BE2C (cell line): ENCODE measurements around the gene PRR19.
"Not testable (repeated sequence)": the region's sequence is repeated elsewhere in the genome, so short reads cannot be mapped to it uniquely, and the experiment has no call there.

Source experiments
- DNase-seq: peaks from one replicate; pipeline ENCODE4 v3.0.0-alpha.2; 2020
- H3K27me3 ChIP-seq: fragments of 250-450 bp; sonication (Bioruptor Pico); 2 replicates; pipeline ENCODE4 v1.5.1; 2020; ENCODE audit warnings: mild to moderate bottlenecking
- H3K36me3 ChIP-seq: fragments of 250-450 bp; sonication (Bioruptor Pico); 2 replicates; pipeline ENCODE4 v1.5.1; 2020; ENCODE audit warnings: mild to moderate bottlenecking
- H3K4me1 ChIP-seq: fragments of 250-450 bp; sonication (Bioruptor Pico); 2 replicates; pipeline ENCODE4 v1.5.1; 2020
- H3K4me3 ChIP-seq: 2 replicates; pipeline ENCODE4 v1.5.1; 2011; ENCODE audit warnings: low read depth, low read length
- H3K9me3 ChIP-seq: fragments of 250-450 bp; sonication (Bioruptor Pico); 2 replicates; pipeline ENCODE4 v1.5.1; 2020
- TF ChIP-seq, protein P1 (sequence below): IDR thresholded peaks from 2 replicates; pipeline ENCODE4 v1.5.1; 2012; ENCODE audit warnings: mild to moderate bottlenecking, low read depth, low read length

The PRR19 gene

DNA sequence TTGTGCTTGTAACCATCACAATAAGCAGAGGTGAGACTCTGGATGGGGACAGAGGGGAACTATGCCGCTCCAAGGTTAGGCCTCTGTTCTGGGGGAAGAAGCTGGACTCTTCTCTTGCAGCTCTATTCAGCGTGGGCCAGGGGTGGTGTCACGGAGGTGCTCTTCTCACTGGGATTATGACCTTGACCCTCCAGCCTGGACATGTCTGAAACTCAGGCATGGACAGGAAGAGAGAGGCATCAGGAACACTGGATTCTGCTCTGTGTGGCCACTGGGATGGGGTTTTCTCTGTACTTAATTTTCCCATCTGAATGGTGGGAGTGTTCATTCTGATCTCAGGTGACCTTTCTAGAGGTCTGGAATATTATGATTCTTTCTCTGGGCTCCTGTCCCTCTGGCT lies 31.1 kb downstream of the PRR19 start:
- Histone ChIP-seq H3K36me3 (peaks cover 13% of the 10 kb centered on the region; the same call in 1 of the 2 replicates), H3K4me1 (no peaks in the 10 kb centered on the region), H3K9me3 (no peaks in the 10 kb centered on the region), H3K4me3 (no peak overlapping the region), H3K27me3 (no peaks in the 10 kb centered on the region)
- DNase-seq: no peak
- TF ChIP-seq, protein P1, sequence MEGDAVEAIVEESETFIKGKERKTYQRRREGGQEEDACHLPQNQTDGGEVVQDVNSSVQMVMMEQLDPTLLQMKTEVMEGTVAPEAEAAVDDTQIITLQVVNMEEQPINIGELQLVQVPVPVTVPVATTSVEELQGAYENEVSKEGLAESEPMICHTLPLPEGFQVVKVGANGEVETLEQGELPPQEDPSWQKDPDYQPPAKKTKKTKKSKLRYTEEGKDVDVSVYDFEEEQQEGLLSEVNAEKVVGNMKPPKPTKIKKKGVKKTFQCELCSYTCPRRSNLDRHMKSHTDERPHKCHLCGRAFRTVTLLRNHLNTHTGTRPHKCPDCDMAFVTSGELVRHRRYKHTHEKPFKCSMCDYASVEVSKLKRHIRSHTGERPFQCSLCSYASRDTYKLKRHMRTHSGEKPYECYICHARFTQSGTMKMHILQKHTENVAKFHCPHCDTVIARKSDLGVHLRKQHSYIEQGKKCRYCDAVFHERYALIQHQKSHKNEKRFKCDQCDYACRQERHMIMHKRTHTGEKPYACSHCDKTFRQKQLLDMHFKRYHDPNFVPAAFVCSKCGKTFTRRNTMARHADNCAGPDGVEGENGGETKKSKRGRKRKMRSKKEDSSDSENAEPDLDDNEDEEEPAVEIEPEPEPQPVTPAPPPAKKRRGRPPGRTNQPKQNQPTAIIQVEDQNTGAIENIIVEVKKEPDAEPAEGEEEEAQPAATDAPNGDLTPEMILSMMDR: no peak

DNA sequence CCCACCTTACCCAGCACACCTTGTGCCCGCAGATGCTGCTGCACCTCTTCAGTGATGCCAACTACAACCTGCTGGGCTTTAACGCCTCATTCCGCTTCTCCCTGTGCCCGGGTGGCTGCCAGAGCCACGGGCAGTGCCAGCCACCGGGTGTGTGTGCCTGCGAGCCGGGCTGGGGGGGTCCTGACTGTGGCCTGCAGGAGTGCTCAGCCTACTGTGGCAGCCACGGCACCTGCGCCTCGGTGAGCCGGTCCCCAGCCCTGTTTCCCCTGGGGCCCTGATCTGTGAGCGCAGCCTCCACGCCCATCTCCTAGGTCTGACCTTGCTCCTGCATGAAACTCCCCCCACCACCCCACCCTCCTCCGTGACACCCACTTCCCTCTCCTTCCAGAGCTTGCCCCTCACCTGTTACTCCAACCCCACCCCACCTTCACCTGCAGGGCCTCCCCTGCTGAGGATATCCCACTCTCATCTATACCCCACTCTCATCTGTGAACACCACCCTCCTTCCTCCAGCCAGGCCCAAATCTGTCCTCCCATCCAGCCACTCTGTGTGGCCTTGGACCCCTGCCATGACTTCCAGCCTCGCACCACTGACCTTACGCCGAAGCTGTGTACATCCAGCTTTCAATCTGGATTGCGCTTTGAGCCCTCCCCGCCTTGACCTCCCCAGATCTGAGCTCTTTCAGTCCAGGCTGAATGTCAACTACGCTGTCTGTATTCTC lies 32.2 kb downstream of the PRR19 start:
- TF ChIP-seq, protein P1: no peak
- Histone ChIP-seq H3K36me3 (peaks cover 16% of the 10 kb centered on the region; the same call in 1 of the 2 replicates), H3K9me3 (no peaks in the 10 kb centered on the region), H3K27me3 (no peaks in the 10 kb centered on the region), H3K4me3 (no peak overlapping the region), H3K4me1 (no peaks in the 10 kb centered on the region)
- DNase-seq: no peak

DNA sequence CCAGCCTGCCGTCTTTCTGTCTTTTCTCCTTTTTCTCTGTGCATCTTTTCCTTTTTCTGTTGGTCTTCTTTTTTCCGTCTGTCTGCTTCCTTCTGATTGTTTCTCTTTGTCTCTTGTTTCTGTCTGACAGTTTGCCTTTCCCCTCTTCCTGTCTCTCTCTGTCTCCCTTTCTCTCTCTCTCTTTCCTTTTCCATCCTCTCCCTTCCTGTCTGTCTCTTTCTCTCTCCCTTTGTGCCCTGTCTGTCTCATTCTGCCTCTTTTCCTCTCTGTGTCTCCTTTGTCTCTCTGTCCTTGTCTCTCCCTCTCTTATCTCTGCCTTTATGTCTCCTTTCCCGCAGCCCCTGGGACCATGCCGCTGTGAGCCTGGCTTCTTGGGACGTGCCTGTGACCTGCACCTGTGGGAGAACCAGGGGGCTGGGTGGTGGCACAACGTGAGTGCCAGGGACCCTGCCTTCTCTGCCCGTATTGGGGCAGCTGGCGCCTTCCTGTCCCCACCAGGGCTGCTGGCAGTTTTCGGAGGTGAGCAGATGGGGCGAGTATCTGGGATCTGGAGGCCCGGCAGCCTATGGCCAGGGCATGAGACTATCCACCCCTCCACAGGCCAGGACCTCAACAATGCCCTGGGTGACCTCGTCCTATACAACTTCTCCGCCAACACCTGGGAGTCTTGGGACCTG lies 32.9 kb downstream of the PRR19 start:
- no peak overlapping the region for H3K4me3 ChIP-seq
- no peaks in the 10 kb centered on the region for H3K27me3 ChIP-seq
- no peak for DNase-seq
- TF ChIP-seq, protein P1: no peak
- H3K4me1 ChIP-seq: no peaks in the 10 kb centered on the region
- peaks cover 20% of the 10 kb centered on the region for H3K36me3 ChIP-seq
- no peaks in the 10 kb centered on the region for H3K9me3 ChIP-seq

DNA sequence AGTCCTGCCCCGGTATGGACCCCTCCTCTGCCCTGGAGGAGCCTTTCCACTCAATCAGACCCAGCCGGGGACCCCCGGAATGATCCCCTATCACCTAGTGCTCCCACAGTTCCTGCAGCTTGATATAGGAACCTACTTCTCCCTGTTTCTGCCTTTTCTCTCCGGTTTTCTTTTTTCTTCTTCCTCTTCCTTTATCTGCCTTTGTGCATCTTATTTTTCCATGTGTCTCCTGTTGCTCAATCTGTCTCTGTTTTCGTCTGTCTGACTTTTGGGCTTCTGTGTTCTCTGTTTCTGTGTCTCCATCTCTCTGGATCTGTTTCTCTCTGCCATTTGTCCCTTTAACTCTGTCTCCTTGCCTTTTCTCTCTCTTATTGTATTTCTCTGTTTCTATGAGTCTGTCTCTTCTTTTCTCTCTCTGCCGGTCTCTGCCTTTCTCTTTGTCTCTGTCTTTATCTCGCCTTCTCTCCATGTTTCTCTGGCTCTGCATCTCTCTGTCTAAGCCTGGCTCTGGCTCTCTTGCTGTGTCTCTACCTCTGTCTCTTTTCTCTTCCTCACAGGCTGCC lies 33.5 kb downstream of the PRR19 start:
- TF ChIP-seq, protein P1: no peak
- no peaks in the 10 kb centered on the region for H3K9me3 ChIP-seq
- H3K4me1 ChIP-seq: no peaks in the 10 kb centered on the region
- no peaks in the 10 kb centered on the region for H3K27me3 ChIP-seq
- DNase-seq: no peak
- no peak overlapping the region for H3K4me3 ChIP-seq
- peaks cover 20% of the 10 kb centered on the region for H3K36me3 ChIP-seq

GRCh38 chr19:42335971-42336370 lies 34.0 kb downstream of the PRR19 start:
- TF ChIP-seq, protein P1: no peak
- H3K9me3 ChIP-seq: no peaks in the 10 kb centered on the region
- H3K27me3 ChIP-seq: no peaks in the 10 kb centered on the region
- no peak for DNase-seq
- peaks cover 20% of the 10 kb centered on the region for H3K36me3 ChIP-seq
- no peaks in the 10 kb centered on the region for H3K4me1 ChIP-seq
- no peak overlapping the region for H3K4me3 ChIP-seq

- DNase-seq: not testable (repeated sequence)
Observed at GRCh38 chr19:42339126-42339860, 37.4 kb downstream of the PRR19 start.

GRCh38 chr19:42339922-42340321 lies 38.0 kb downstream of the PRR19 start:
- H3K36me3 ChIP-seq: peaks cover 20% of the 10 kb centered on the region
- not testable (repeated sequence) for H3K4me3 ChIP-seq, DNase-seq, H3K27me3 ChIP-seq, H3K9me3 ChIP-seq, H3K4me1 ChIP-seq

More at GRCh38 chr19:42339126-42339860, 37.4 kb downstream of the PRR19 start:
- H3K4me3 ChIP-seq, H3K27me3 ChIP-seq, H3K9me3 ChIP-seq, H3K4me1 ChIP-seq: not testable (repeated sequence)
- peaks cover 20% of the 10 kb centered on the region for H3K36me3 ChIP-seq
